HG02973 (cell line): Measurements from ENCODE around the gene CHCHD3.
"Not testable (repeated sequence)": the region's sequence is repeated elsewhere in the genome, so short reads cannot be mapped to it uniquely, and the experiment has no call there.

Experiments
- ATAC-seq: cut with Tn5 transposase; IDR thresholded peaks from one replicate; pipeline ENCODE4 v1.9.1; 2021; ENCODE audit warnings: moderate library complexity; ENCODE audit not compliant: unreplicated experiment

The CHCHD3 gene

DNA sequence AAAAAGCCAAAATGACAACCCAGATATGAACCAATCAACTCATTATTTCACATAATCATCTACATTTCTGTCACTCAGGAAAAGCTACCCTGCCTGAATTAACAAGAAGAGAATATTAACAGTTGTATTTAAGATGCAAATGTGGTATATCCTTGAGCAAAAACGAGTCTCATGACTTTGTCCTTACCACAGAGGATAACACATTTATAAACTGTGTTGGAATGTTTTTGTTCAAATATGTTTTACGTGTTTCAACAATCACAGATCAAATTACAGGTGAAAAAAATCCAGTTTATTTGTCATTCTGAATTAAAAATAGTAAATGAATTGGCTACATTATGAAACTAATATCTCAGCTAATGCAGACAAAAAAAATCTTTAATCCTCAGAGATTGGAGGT lies 34.6 kb downstream of the CHCHD3 start:
- no peak for ATAC-seq

DNA sequence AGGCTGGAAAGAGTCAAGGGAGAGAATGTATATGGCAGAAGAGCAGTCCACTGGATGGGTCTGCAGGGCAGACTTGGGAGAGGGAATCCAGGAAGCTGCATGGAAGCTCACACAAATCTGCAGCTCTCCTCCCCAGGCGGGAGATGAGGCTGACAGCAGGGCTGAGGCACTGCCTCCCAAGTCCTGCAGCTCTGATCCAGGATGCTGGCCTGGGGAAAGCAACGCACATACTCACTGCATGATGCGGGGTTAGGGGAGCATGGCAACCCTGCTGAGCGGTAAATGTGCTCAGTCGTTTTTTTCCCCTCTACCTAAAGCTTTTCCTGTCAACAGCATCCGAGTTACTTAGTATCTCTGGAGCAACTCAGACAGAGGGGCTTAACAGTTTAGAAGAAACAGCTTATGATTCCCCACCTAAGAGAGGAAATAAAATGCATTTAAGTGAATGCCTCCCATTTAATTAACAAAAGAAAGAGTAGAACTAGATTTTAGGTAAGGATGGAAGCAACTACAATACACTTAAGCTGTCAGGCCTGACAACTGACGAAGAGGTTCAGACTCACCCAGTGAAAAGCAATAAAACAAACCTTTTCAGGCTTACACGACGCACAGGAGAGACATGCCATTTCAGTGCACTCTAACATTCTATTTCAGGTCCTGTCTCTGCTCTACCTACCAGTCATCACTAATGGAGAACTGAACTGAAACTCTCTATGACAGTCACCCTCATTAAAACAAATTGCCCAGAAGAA lies 37.0 kb downstream of the CHCHD3 start:
- no peak for ATAC-seq

DNA sequence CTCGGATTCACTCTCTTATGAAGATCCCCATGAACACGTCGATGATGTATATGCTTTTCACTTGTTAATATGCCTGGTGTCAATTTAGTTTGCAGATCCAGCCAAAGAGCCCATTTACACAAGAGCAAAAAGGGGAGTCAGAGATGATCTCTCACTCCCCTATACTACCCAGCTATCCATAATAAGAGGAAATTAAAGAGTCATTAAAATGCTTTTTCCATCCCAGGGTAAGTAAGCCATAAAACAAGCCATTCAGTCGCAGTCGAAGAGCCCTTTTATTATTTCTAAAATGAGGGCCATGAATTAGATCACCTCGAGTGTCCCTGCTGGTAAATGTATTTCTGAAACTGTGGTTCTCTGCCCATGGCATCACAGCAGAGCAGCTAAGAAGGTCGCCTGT lies 41.2 kb downstream of the CHCHD3 start:
- no peak for ATAC-seq

DNA sequence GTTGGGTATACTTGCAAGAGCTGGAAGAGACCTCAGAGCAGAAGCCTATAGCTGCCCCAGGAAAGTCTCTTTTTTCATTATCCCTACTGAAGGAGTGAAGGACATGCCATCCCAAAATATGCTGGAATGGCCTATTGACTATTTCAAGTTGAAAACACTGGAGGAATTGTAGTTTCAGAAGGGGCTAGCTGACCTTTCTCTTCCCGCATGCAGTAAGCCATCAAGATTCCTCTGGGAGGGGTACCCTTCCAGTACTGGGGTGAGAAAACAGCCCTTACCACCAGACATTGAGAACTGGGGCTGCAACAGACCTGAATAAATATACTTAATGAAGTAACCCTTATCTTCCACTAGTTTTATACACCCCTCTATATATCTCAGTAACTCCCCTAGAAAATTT lies 41.7 kb downstream of the CHCHD3 start:
- ATAC-seq, result no peak

DNA sequence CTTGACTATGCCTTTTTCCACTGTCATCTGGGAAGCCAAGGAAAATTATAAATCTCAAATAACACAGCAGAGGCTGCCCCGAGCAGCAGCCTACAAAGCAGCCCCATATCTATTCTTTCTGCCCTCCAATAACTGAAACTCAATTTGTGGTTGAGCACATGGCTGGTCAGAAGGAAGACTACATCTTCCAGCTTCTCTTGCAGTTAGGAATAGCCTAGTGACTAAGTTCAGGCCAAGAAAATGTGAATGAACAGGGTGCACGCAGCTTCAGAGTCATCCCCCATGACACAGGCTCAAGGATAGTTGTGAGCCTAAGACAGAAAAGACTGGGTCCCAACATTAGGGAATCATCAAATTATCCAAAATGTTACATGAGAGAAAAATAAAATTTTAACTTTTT lies 42.3 kb downstream of the CHCHD3 start:
- ATAC-seq, result no peak

DNA sequence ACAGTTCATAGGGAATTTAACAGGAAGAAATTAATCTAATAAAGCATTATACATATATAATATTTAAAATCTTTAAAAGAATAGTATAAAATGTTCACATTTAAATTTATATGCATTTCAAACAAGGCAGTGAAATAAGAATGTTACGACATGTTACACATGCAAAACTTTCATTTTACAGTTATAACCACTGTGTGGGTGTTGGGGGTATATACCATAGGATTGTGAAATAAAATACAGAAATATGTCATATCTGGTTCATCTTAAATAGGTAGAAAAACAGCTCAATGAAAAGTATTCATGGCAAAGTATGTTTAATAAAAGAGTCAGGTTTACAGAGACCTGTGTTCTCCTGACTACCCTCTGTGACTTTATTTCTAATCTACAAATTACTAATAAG lies 45.6 kb downstream of the CHCHD3 start:
- no peak for ATAC-seq

DNA sequence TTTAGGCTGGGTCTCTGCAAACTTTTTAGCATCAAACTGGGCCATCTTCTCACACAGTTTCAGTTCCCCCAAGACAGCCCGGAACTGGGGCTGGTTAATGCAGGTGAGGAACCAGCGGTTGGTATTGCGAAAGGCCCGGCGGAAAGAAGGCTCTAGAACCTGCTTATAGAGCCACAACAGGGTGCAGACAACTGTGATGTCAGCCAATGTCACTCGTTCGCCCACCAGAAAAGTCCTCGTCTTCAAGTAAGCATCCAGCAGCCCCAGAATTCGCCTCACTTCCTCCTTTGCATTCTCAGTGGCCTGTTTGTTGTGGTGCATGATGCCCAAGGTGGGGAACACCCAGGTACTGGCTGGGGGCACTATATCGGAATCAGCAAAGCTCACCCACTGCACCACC lies 46.6 kb downstream of the CHCHD3 start:
- not testable (repeated sequence) for ATAC-seq

DNA sequence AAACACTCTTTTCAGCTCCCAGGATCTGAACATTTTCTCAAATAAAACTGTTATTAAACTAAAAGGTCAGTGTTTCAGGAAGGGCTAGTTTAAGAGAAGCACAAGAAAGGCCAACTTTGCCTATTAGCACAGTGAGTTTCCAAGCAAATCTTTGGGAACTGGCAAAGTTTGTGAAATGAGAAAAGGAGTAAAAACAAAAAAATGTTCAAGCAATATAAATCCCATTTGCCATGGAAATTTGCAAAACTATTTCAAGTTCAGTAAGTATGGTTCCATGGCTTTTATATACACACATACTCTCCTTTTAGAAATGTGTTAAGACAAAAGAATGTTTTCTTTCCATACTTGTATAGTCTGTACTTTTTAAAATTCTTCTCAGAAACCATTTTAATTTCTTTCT lies 51.5 kb downstream of the CHCHD3 start:
- no peak for ATAC-seq

DNA sequence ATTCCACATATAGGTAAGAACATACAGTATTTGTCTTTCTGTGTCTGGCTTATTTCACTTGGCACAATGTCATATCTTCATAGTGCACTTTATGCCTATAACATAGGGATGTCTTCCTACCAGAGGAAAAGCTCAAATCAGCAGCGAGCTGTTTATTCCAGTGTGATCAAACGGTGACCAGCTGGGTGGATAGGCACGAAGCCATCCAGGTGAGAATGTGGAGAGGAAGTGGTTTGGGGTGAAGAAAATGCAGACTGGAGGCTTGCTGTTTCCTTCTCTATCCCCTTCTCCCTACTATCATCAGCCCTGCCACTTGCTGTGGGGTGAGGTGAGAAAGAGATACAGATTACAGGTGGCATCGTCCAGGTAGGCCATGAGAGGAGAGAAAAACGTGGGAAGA lies 52.4 kb downstream of the CHCHD3 start:
- no peak for ATAC-seq

DNA sequence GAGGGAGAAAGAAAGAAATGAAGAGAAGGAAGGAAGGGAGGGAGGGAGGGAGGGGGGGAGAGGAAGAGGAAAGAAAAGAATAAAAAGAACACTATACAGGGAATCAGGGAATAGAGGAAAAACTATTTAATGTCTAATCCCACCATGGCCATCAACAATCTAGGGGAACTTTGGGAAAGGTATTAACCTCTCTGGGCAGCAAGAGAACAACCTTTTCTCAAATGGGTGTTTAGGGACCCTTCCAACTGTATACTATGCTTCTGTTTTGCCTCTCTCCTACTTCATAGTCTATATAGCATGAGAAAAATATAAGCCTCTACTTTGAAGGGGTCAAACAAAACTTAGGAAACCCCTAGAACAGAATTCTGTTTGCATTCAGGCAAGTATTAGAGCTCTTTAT lies 54.5 kb downstream of the CHCHD3 start:
- no peak for ATAC-seq

DNA sequence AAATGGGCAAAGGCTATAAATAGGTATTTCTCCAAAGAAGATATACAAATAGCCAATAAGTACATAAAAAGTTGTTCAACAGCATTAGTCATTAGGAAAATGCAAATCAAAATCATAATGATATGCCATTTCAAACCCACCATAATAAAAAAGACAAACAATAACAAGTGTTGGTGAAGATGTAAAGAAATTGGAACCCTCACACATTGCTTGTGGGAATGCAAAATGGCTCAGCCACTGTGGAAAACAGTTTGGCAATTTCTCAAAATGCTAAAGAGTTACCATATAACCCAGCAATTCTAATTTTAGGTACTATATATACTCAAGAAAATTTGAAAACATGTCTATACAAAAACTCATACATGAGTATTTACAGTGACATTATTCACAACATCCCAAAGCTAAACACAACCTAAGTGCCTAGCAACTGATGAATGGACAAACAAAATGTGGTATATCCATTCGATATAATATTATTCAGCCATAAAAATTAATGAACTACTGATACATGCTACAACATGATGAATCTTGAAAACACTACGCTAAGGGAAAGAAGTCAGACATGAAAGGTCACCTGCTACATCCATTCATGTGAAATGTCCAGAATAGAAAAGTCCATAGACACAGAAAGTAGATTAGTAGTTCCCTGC lies 55.6 kb downstream of the CHCHD3 start:
- no peak for ATAC-seq

DNA sequence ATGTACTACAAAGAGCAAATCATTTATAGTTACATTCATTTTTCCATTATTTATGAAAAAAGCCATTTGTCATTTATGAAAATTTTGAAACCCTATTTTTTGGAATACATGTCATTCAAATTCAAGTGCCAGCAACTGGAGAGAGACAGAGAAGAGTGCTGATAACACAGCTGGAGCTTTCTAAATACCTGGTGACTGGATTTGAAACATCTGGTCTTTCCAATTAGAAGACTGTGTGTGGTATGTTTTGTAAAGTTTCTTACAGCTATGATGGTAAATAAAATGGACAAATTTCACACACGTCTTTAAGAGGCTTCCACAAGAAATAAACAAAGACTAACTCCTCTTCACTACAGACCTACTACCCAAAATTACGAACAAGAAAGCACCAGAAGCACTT lies 56.8 kb downstream of the CHCHD3 start:
- no peak for ATAC-seq

DNA sequence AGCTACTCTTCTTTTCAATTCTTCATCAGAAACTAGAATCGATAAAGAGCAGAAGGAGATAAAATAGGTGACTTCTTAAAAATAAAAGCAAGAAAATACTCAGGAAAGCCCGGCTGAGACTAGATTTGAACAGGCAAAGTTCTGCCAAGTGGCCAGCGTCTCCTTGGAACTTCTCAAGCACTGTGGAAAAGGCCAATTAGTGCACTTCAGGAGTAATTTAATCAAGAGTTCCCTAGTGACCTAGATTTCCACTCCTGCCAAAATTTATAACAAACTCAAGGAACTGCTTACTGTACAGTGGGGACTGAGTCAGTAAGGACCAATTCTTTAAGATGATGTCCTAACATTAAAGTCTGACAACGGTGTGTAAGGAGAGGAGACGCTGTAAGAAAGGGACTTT lies 57.3 kb downstream of the CHCHD3 start:
- no peak for ATAC-seq

DNA sequence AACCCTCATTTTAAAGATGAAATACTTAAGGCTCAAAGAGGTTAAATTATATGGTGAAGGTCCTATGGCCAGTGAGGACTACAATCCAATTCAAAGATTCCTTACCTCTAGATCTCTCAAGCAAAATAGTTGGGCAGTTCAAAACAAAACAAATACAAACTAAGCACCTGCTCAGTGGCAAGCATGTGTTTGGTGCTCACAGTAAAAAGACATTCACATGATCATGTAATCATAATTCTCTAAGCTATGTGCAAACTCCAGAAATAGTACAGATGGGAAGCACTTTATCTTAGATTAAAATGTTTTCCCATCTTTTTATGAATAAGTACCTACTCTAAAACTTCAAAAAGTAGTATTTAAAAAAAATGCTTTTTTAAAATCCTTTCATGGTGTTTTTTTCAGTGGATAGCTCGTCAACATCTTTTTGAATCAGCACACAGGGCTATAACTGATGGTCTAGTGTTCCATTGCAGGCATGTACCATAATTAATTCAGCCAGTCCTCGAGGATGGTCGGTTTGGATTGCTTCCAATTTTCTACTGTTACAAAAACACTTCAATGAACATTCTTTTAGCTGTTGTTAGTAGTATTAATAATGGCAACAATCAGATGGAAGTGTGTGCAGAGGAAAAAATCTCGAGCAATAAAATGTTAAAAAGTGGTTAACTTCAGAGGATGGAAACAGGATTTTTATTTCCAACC lies 58.4 kb downstream of the CHCHD3 start:
- no peak for ATAC-seq

DNA sequence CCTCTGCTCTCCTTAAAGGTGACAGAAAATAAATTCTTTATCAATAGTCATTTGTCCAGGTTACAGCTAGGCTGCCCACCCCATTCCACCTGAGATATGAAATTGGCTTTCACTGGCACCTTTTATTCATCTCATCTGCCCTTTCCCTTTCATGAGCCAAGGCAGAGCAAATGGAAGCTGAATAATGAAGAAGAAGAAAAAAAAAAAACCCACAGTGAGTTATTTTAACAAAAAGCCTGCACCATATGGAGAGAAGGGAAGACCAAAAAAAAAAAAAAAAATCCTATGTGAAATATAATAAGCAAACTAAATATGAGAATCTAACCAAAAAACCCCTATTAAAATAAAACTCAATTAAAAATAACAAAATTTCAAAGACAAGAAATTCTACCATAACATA lies 59.2 kb downstream of the CHCHD3 start:
- no peak for ATAC-seq

DNA sequence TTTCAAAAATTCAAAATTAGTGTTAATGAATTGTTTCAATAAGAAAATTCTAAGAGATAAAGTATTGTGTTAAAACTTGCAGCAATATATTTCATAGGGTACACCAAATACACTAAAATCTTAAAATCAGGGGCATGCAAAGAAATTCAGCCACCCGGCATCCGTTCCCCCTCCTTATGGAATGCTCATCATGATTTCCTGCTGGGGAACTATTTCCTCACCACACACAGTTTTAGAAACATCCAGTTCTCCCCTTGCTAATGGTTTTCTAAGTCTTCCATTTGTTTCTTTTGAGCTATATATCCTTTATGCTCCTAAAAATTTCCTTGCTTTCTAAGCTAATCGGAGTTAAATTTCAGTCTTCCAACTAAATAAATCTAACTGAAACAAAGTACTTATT lies 60.7 kb downstream of the CHCHD3 start:
- ATAC-seq, result no peak

DNA sequence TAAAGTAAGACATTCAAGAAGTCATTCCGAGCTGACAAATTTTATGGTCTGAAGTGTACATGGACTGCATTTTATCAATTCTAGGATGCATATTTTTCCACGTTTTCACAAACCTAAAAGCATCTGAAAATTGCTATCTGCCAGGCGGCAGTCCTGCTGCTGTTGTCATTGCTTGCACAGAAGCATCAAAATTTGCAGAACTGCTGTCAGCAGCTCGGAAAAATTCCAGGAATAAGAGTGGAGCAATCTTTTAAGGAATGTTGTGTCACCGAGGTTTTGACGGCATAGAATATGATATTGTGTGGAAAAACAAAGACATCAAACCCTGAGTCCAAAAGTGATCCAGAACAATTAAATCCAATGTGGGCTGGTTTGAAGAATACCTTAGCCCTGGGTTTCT lies 61.4 kb downstream of the CHCHD3 start:
- no peak for ATAC-seq

DNA sequence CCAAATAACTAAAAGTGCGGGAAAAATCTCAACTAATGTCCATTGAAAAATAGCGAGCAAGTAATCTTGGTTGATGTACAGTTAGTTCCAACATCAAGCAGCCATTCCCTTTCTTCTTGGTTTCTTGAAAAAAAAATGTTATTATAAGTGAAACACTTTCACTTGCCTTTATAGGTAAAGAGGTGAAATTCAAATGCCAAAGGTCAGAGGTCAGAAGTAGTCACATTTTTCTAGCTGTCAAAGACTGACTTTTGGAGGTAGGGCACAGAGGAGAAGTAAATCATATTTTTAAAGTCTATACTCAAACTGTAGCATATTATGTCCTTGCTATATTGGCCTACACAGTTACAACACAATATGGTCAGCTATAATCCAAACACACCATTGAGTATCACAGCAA lies 62.3 kb downstream of the CHCHD3 start:
- no peak for ATAC-seq

DNA sequence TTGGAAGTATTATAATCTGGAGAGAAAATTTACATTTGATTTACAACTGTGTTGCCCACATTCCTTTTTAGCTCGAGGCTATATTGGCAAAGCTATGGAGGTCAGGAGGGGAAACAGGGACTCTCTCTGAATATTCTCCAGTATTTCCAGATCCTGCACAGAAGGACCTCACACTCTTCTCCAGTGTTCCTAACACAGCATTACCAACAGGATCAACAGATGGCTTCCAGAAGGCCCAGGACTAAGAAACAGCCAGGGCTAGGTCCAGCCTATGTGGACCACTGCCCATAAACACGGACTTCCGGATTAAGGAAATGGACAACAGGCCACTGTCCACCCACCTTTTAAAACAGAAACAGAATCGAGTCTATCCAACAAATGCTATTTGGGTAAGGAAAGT lies 65.3 kb downstream of the CHCHD3 start:
- no peak for ATAC-seq

DNA sequence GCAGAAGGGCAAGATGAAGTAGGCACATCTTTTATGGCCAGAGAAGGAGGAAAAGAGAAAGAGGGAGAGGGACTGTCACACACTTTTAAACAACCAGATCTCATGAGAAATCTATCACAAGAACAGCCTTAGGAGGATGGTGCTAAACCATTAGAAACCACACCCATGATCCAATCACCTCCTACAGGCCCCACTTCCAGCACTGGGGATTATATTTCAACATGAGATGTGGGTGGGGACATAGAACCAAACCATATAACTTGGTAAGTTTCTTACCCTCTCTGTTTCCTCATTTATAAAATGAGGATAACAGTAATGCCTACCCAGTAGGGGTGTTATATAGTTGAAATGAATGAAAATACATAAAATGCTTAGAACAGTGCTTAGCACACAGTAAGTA lies 66.0 kb downstream of the CHCHD3 start:
- ATAC-seq, result no peak

DNA sequence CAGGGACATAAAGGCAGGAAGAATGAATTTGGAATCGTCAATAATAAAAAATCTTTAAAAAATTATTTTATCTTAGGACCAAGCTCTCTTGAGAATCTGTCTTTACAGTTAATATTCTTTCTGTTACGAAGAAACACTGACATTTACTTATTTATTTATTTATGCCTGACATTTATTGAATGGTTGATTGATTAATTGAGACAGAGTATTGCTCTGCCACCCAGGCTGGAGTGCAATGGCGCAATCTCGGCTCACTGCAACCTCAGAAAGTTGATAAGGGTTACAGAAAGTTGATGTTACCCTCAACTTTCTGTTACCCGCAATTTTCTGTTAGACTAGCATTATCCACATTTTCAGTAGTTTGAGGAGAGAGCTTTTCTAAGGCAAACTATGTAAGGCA lies 70.1 kb downstream of the CHCHD3 start:
- ATAC-seq, result no peak
